GM12801 (cell line): ENCODE measurements around the gene MESP2.

Source experiments
- CTCF ChIP-seq: IDR thresholded peaks from one replicate; pipeline ENCODE4 v1.5.1; 2011; ENCODE audit warnings: control low read depth; ENCODE audit not compliant: insufficient read length; ENCODE audit errors: extremely low read depth

Gene MESP2

GRCh38 chr15:89790661-89791060 is 14.5 kb downstream of the MESP2 start:
- TF ChIP-seq CTCF: no peak

- no peak for TF ChIP-seq CTCF
Measured at GRCh38 chr15:89792106-89792805, 16.1 kb downstream of the MESP2 start.

- TF ChIP-seq CTCF: no peak
Measured at GRCh38 chr15:89794627-89795241, 18.6 kb downstream of the MESP2 start.

GRCh38 chr15:89795996-89796395 is 19.9 kb downstream of the MESP2 start:
- TF ChIP-seq CTCF: no peak

GRCh38 chr15:89797678-89798201 is 21.6 kb downstream of the MESP2 start:
- TF ChIP-seq CTCF: no peak

GRCh38 chr15:89799011-89799911 is 23.1 kb downstream of the MESP2 start:
- TF ChIP-seq CTCF: no peak

- no peak for TF ChIP-seq CTCF
Measured at GRCh38 chr15:89799918-89800498, 23.9 kb downstream of the MESP2 start.
